Sigmoid colon (tissue), 4 donors: ENCODE results near the gene MID1.

Experiments
- EP300 ChIP-seq, 4 donors: sonication (generic); formaldehyde crosslinking; IDR thresholded peaks; one replicate each; pipeline ENCODE4 v1.6.1; 2017; ENCODE audit warnings: antibody characterized with exemption in 4 of 4
- POLR2A ChIP-seq, 2 donors: fragments of 450-650 bp; IDR thresholded peaks; one replicate each; pipeline ENCODE4 v1.6.1; 2016; ENCODE audit warnings: antibody characterized with exemption in 2 of 2, mild to moderate bottlenecking in 2 of 2, moderate library complexity in 2 of 2

GRCh38 chrX:10513974-10514373 lies 106.4 kb downstream of the MID1 start:
- no peak for TF ChIP-seq POLR2A (IDR thresholded peaks at IDR 0.05)
- TF ChIP-seq EP300 (IDR thresholded peaks at IDR 0.05): no peak
